Erythroblast (primary cell): ENCODE measurements around the gene ZNF488.

Experiments
- GATA1 ChIP-seq: IDR thresholded peaks from 2 replicates; pipeline ENCODE4 v1.6.1; 2011; ENCODE audit warnings: low read depth, mild to moderate bottlenecking, control low read depth, low read length, moderate library complexity
- POLR2A ChIP-seq: IDR thresholded peaks from 2 replicates; pipeline ENCODE4 v1.6.1; 2011; ENCODE audit warnings: mild to moderate bottlenecking, low read length

GRCh38 chr10:47316131-47316530, 68.0 kb downstream of the ZNF488 start:
- TF ChIP-seq POLR2A (no peak), GATA1 (no peak)
